ENCODE measurements around the gene HELZ.

DNA sequence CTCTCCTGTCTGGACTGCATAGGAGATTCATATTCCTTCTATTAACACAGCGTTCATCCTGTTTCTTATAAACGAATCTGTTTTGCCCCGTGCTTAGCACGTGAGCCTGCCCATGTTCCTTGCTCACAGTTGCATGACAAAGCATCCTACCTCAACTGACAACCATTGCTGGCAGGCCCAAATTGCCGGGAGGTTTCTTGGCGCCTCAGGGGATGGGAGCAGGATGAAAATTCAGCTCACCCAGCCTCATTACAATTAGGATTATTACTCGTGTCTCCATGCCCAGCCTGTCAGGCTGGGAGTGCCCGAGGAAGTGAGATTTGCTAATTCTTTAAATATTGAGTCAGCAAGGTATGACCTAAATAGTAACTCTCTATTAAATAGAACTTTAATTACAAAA is 36.7 kb upstream of the HELZ start:
- TF ChIP-seq, protein P1, sequence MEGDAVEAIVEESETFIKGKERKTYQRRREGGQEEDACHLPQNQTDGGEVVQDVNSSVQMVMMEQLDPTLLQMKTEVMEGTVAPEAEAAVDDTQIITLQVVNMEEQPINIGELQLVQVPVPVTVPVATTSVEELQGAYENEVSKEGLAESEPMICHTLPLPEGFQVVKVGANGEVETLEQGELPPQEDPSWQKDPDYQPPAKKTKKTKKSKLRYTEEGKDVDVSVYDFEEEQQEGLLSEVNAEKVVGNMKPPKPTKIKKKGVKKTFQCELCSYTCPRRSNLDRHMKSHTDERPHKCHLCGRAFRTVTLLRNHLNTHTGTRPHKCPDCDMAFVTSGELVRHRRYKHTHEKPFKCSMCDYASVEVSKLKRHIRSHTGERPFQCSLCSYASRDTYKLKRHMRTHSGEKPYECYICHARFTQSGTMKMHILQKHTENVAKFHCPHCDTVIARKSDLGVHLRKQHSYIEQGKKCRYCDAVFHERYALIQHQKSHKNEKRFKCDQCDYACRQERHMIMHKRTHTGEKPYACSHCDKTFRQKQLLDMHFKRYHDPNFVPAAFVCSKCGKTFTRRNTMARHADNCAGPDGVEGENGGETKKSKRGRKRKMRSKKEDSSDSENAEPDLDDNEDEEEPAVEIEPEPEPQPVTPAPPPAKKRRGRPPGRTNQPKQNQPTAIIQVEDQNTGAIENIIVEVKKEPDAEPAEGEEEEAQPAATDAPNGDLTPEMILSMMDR (IDR thresholded peaks at IDR 0.05 in 8 of 11, conservative IDR thresholded peaks at IDR 0.05 in 3 of 11), result no peak
- TF ChIP-seq POLR2AphosphoS5 (IDR thresholded peaks at IDR 0.05), result no peak
